HepG2 (cell line): ENCODE measurements around the gene TSPAN31. TPM values are rescaled to one million over a fixed set of nuclear protein-coding genes. Genes with fewer than 3 reads are reported as not detected.

Experiments used
- ATAC-seq: fragments of 200-7000 bp; cut with Tn5 transposase; 3 replicates; pipeline ENCODE4 v1.9.1; 2020; ENCODE audit warnings: mild to moderate bottlenecking, moderate library complexity
- BruUV-seq: library from RNA; stranded (reverse); fragments of 400-500 nt; replicated peaks from 2 replicates; lab custom pipeline; 2021; lab: Mats Ljungman, UMichigan
- CTCF ChIA-PET: fragments of 300-600 bp; formaldehyde crosslinking; extraction: SDS; loops from one replicate; lab custom pipeline; 2021; ENCODE audit warnings: low total read pairs, inconsistent platforms, low intra/inter-chr PET ratio; lab: Yijun Ruan, JAX
- POLR2A ChIA-PET: fragments of 350-600 bp; sonication (Branson Sonifier 250); formaldehyde crosslinking; loops from one replicate; lab custom pipeline; 2020; ENCODE audit warnings: antibody characterized with exemption, inconsistent platforms; lab: Yijun Ruan, JAX
- DNase-seq: peaks from one replicate; pipeline ENCODE4 v3.0.0-alpha.2; 2015; ENCODE audit warnings: low spot score
- FAIRE-seq: peaks from 3 replicates; lab custom pipeline; 2011; peaks lifted over from hg19 to GRCh38; lab: Jason Lieb, UNC
- H2AFZ ChIP-seq: one replicate; pipeline ENCODE4 v1.6.1; 2011; ENCODE audit warnings: low read length, inconsistent platforms
- H3K27ac ChIP-seq: fragments of 300-600 bp; 3 replicates; pipeline ENCODE4 v1.8.0; 2011; ENCODE audit warnings: mixed run types, mild to moderate bottlenecking, mixed read lengths, low read length, inconsistent platforms; ENCODE audit not compliant: insufficient read depth; ENCODE audit errors: extremely low read length
- H3K27me3 ChIP-seq, 2 experiments: fragments of 200-600 bp in 1 of 2; 2 replicates in 1 of 2; 3 replicates in 1 of 2; pipeline versions ENCODE4 v1.6.0 to v1.8.0; 2011; ENCODE audit warnings: low read length in 2 of 2, mild to moderate bottlenecking in 2 of 2, moderate library complexity in 2 of 2, inconsistent platforms in 1 of 2; ENCODE audit not compliant: insufficient read depth in 2 of 2, control insufficient read depth in 1 of 2
- H3K36me3 ChIP-seq, 2 experiments: fragments of 200-600 bp in 1 of 2; replicated peaks in 1 of 2; 2 replicates in 1 of 2; 3 replicates in 1 of 2; pipeline versions ENCODE4 v1.5.1 to v1.8.0; 2011; ENCODE audit warnings: low read length in 2 of 2, inconsistent platforms in 1 of 2; ENCODE audit not compliant: insufficient read depth in 2 of 2, control insufficient read depth in 1 of 2
- H3K4me1 ChIP-seq: 2 replicates; pipeline ENCODE4 v1.5.1; 2012; ENCODE audit warnings: low read length, inconsistent platforms; ENCODE audit not compliant: insufficient read depth
- H3K4me2 ChIP-seq: 2 replicates; pipeline ENCODE4 v1.6.0; 2011; ENCODE audit warnings: low read depth, low read length, inconsistent platforms
- H3K4me3 ChIP-seq, 3 experiments: fragments of 200-600 bp in 1 of 3; sonication (generic), shearing (Covaris generic) in 1 of 3; replicated peaks in 1 of 3; 2 replicates each; pipeline ENCODE4 v1.5.1; 2011 to 2016; ENCODE audit warnings: low read length in 3 of 3, inconsistent platforms in 2 of 3, low read depth in 2 of 3, mild to moderate bottlenecking in 2 of 3, control low read depth in 1 of 3, mixed read lengths in 1 of 3; ENCODE audit not compliant: insufficient read depth in 1 of 3
- H3K79me2 ChIP-seq: one replicate; pipeline ENCODE4 v1.6.1; 2011; ENCODE audit warnings: low read length, inconsistent platforms; ENCODE audit not compliant: insufficient read depth
- H3K9ac ChIP-seq: 2 replicates; pipeline ENCODE4 v1.6.0; 2011; ENCODE audit warnings: mild to moderate bottlenecking, low read depth, low read length, inconsistent platforms; ENCODE audit not compliant: insufficient read depth
- H3K9me3 ChIP-seq: 2 replicates; pipeline ENCODE4 v1.5.1; 2012; ENCODE audit warnings: mild to moderate bottlenecking, low read length
- H4K20me1 ChIP-seq: 2 replicates; pipeline ENCODE4 v1.6.0; 2011; ENCODE audit warnings: inconsistent platforms, mild to moderate bottlenecking, low read length, moderate library complexity; ENCODE audit not compliant: insufficient read depth
- ATRX ChIP-seq: sonication (generic); formaldehyde crosslinking; IDR thresholded peaks from 2 replicates; pipeline ENCODE4 v1.4.0; 2020; ENCODE audit warnings: missing genetic modification reagents, borderline replicate concordance
- EHMT2 ChIP-seq: fragments of 200-600 bp; sonication (generic); IDR thresholded peaks from 2 replicates; pipeline ENCODE4 v1.7.0; 2017; ENCODE audit warnings: antibody characterized with exemption, low read depth, low read length, borderline replicate concordance
- KDM5B ChIP-seq: sonication (generic); formaldehyde crosslinking; IDR thresholded peaks from 2 replicates; pipeline ENCODE4 v1.4.0; 2020; ENCODE audit warnings: missing genetic modification reagents, mild to moderate bottlenecking, borderline replicate concordance
- MIER2 ChIP-seq: IDR thresholded peaks from 2 replicates; pipeline ENCODE4 v1.6.1; 2016; ENCODE audit warnings: missing biosample characterization, missing genetic modification reagents
- NCOA5 ChIP-seq: sonication (generic); formaldehyde crosslinking; IDR thresholded peaks from 2 replicates; pipeline ENCODE4 v1.4.0; 2020; ENCODE audit warnings: missing genetic modification reagents
- POLR2A ChIP-seq, 2 experiments: IDR thresholded peaks; 2 replicates each; pipeline ENCODE4 v1.6.1; 2011; ENCODE audit warnings: low read depth in 2 of 2, low read length in 2 of 2, mild to moderate bottlenecking in 1 of 2, moderate library complexity in 1 of 2; ENCODE audit not compliant: insufficient read depth in 1 of 2
- POLR2AphosphoS5 ChIP-seq: IDR thresholded peaks from 2 replicates; pipeline ENCODE4 v1.6.1; 2012; ENCODE audit warnings: low read depth, low read length
- TMF1 ChIP-seq: sonication (generic); formaldehyde crosslinking; IDR thresholded peaks from 2 replicates; pipeline ENCODE4 v1.8.1; 2022; ENCODE audit warnings: low read depth, missing genetic modification reagents
- YEATS2 ChIP-seq: sonication (generic); formaldehyde crosslinking; IDR thresholded peaks from 2 replicates; pipeline ENCODE4 v1.4.0; 2020; ENCODE audit warnings: missing genetic modification reagents, borderline replicate concordance
- ZNF160 ChIP-seq: sonication (generic); formaldehyde crosslinking; IDR thresholded peaks from 2 replicates; pipeline ENCODE4 v1.8.0; 2022; ENCODE audit warnings: mild to moderate bottlenecking, inconsistent platforms, missing genetic modification reagents
- ZNF274 ChIP-seq: sonication (generic); formaldehyde crosslinking; IDR thresholded peaks from 2 replicates; pipeline ENCODE4 v1.5.1; 2020; ENCODE audit warnings: mild to moderate bottlenecking, missing genetic modification reagents
- ZNF382 ChIP-seq: sonication (generic); formaldehyde crosslinking; IDR thresholded peaks from 2 replicates; pipeline ENCODE4 v1.5.0; 2020; ENCODE audit warnings: missing genetic modification reagents, mild to moderate bottlenecking, borderline replicate concordance
- ZNF557 ChIP-seq: sonication (generic); formaldehyde crosslinking; IDR thresholded peaks from 2 replicates; pipeline ENCODE4 v1.4.0; 2020; ENCODE audit warnings: missing genetic modification reagents
- ZNF724P ChIP-seq: sonication (generic); formaldehyde crosslinking; IDR thresholded peaks from 2 replicates; pipeline ENCODE4 v1.8.0; 2022; ENCODE audit warnings: missing genetic modification reagents, borderline replicate concordance
- ZNF792 ChIP-seq: IDR thresholded peaks from 2 replicates; pipeline ENCODE4 v1.6.1; 2016
- ZNF841 ChIP-seq: sonication (generic); formaldehyde crosslinking; IDR thresholded peaks from 2 replicates; pipeline ENCODE4 v1.8.1; 2023; ENCODE audit warnings: missing genetic modification reagents, borderline replicate concordance
- ZNF883 ChIP-seq: sonication (generic); formaldehyde crosslinking; IDR thresholded peaks from 2 replicates; pipeline ENCODE4 v1.5.1; 2020; ENCODE audit warnings: mild to moderate bottlenecking, missing genetic modification reagents; ENCODE audit errors: not compliant biosample characterization
- ZNF891 ChIP-seq: sonication (generic); formaldehyde crosslinking; IDR thresholded peaks from 2 replicates; pipeline ENCODE4 v1.5.0; 2020; ENCODE audit warnings: mild to moderate bottlenecking, missing genetic modification reagents
- WGBS: methylation state at CpG from one replicate; pipeline ENCODE4 v1.1.6; 2017; ENCODE audit warnings: low lambda C conversion rate; 5-methylcytosine and 5-hydroxymethylcytosine counted together
- in situ Hi-C: cut with HindIII; loops from 2 replicates; pipeline ENCODE4 v1.10.0; 2017; ENCODE audit warnings: low pct_unique_long_range_greater_than_20kb; ENCODE audit not compliant: extremely low pct_ligation_motif_present
- intact Hi-C: fragments of 100-400 bp; cut with micrococcal nuclease; formaldehyde crosslinking; loops from one replicate; pipeline ENCODE4 v1.10.0; 2022; ENCODE audit not compliant: unreplicated experiment
- polyA plus RNA-seq, 8 experiments: library from polyadenylated mRNA; depleted of rRNA in 3 of 8; stranded (reverse) in 7 of 8; unstranded in 1 of 8; fragments of >200 nt; fragmentation: Illumina TruSeq in 4 of 8; extraction: Trizol in 4 of 8; gene quantifications; 2 replicates each; pipeline versions ENCODE4 v1.2.1 to v1.2.3, GENCODE V29; 2011 to 2016; ENCODE audit warnings: low read depth in 4 of 8, missing spikeins in 1 of 8, mixed read lengths in 1 of 8; ENCODE audit not compliant: insufficient read depth in 1 of 8
- total RNA-seq, 5 experiments: library from RNA; depleted of rRNA; stranded (reverse); fragments of >200 nt; fragmentation: Illumina TruSeq; extraction: Trizol; gene quantifications; 2 replicates each; pipeline ENCODE4 v1.2.3, GENCODE V29; 2016; ENCODE audit warnings: low read depth in 1 of 5
- TF ChIP-seq, protein P1 (sequence below): sonication (generic); formaldehyde crosslinking; IDR thresholded peaks from 2 replicates; pipeline ENCODE4 v1.5.1; 2020; ENCODE audit warnings: missing genetic modification reagents, mild to moderate bottlenecking, borderline replicate concordance
- TF ChIP-seq, protein P2 (sequence below): sonication (generic); formaldehyde crosslinking; IDR thresholded peaks from 2 replicates; pipeline ENCODE4 v1.8.1; 2022; ENCODE audit warnings: mild to moderate bottlenecking, missing genetic modification reagents

The TSPAN31 gene
- total and polyA plus RNA-seq, 2 of the 13 experiments (the other 11 are each of a cell fraction or from before 2014, with no cell fraction given), result 10.4 to 24.6 TPM

DNA sequence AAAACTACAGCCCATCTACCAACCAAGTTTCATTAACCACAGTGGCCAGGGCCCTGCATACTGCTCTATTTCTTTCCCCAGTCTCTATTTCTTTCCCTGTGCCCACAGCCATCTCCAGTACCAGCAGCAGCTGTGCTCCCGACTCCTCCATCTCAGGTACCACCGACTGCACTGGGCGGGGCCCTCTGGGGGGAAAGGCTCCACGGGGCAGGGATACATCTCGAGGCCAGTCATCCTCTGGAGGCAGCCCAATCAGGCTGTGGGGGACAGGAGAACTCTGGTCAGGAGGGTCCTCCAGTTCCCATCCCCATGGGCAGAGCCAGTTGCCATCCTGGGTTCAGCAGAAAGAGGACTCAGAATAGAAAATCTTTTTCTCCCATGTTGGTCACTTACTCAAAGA is 4.2 kb downstream of the TSPAN31 start:
- CTCF ChIA-PET, result no interaction called here
- BruUV-seq, result no TSS peak
- no peak for FAIRE-seq

DNA sequence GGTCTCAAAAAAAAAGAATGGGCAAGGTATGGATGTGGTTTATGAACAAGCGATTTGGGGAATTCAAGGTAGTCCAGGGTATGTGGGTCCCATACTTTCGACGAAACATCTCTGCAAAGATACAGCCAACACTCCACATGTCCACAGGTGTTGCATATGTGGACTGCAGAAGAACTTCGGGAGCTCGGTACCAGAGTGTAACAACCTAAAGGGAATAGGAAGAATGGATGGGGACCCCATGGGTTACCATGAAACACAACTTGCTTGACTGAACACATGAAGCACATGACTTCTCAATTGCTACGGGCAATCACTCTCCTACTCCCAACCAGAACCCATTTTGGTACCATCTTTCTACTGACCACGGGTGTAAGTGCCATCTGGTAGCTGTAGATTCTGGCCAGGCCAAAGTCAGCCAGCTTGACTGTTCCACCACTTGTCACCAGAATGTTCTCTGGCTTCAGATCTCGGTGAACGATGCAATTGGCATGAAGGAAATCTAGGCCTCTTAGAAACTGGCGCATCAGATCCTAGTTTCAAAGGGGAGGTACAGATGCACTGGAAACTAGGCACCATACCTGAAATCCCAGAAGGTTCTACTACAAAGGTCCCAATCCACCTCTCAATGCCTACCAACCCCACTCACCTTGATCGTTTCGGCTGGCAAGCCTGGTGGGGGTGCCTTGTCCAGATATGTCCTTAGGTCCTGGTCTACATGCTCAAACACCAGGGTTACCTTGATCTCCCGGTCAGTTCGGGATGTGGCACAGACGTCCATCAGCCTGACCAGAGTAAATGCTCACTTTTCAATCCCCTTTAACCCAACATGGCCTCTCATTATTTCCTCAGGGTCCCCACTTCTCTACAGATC is 6.0 kb downstream of the TSPAN31 start:
- no peak overlapping the region for H2AFZ ChIP-seq
- no peaks in the 10 kb centered on the region; a peak in 1 of 5 replicates for H3K27me3 ChIP-seq
- POLR2A ChIA-PET, result no interaction called here
- no peak for DNase-seq
- peak overlapping the region; percentile 72 to 87 (median 78) for H3K4me3 ChIP-seq
- H3K9ac ChIP-seq, result peak overlapping the region; percentile 96
- no peaks in the 10 kb centered on the region for H3K9me3 ChIP-seq
- intact Hi-C loops, result no loop called here
- 0 out of 2 replicates have a peak, but pooled peaks cover 5% of the 10 kb centered on the region for H4K20me1 ChIP-seq
- no TSS peak for BruUV-seq
- CTCF ChIA-PET, result no interaction called here
- FAIRE-seq, result peak; percentile 15
- H3K36me3 ChIP-seq, result peaks cover 10 to 39% of the 10 kb centered on the region in 2 experiments
- WGBS, result 76% methylated on average over 15 of the region's 15 CpGs
- ATAC-seq, result no peak
- H3K4me1 ChIP-seq, result peaks cover 43% of the 10 kb centered on the region
- peaks cover 25% of the 10 kb centered on the region for H3K79me2 ChIP-seq
- H3K4me2 ChIP-seq, result peak overlapping the region; percentile 98
- in situ Hi-C loops, result no loop called here
- peak overlapping the region; percentile 87 for H3K27ac ChIP-seq
- no peak for TF ChIP-seq ZNF724P (CRISPR knock-in tag)
- TF ChIP-seq POLR2AphosphoS5, result no peak
- no peak for TF ChIP-seq ZNF841 (CRISPR knock-in tag)
- TF ChIP-seq, protein P1, sequence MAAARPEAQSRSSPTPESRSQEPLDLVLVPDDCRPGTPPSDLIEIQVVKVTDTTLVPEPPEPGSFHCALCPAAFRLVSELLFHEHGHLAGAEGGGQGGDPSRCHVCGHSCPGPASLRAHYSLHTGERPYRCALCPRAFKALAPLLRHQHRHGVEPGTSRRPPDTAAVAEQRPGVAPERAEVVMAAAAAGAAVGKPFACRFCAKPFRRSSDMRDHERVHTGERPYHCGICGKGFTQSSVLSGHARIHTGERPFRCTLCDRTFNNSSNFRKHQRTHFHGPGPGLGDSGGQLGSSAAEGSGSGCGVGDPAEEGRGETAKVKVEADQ (CRISPR knock-in tag), result no peak
- no peak for TF ChIP-seq NCOA5 (CRISPR knock-in tag)
- TF ChIP-seq POLR2A (IDR thresholded peaks at IDR 0.05; ENCODE audit: insufficient read depth in 1 of 2, low read depth in 2 of 2, low read length in 2 of 2), result peak; percentile 21 to 27; a peak in 1 of 4 replicates
- TF ChIP-seq, protein P2, sequence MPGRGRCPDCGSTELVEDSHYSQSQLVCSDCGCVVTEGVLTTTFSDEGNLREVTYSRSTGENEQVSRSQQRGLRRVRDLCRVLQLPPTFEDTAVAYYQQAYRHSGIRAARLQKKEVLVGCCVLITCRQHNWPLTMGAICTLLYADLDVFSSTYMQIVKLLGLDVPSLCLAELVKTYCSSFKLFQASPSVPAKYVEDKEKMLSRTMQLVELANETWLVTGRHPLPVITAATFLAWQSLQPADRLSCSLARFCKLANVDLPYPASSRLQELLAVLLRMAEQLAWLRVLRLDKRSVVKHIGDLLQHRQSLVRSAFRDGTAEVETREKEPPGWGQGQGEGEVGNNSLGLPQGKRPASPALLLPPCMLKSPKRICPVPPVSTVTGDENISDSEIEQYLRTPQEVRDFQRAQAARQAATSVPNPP (CRISPR knock-in tag), result no peak
- TF ChIP-seq EHMT2, result no peak
- TF ChIP-seq ZNF557 (CRISPR knock-in tag), result 0 out of 2 replicates have a peak, but pooled peaks have one; percentile 7
- no peak for TF ChIP-seq ATRX
- 0 out of 2 replicates have a peak, but pooled peaks have one; percentile 25 for TF ChIP-seq ZNF274 (CRISPR knock-in tag)
- no peak for TF ChIP-seq TMF1 (CRISPR knock-in tag)
- no peak for TF ChIP-seq YEATS2 (CRISPR knock-in tag)
- no peak for TF ChIP-seq ZNF891
- 0 out of 2 replicates have a peak, but pooled peaks have one; percentile 11 for TF ChIP-seq ZNF160 (CRISPR knock-in tag)

More for the DNA sequence above, 4.2 kb downstream of the TSPAN31 start:
- Histone ChIP-seq H3K4me3 (no peak overlapping the region), H3K36me3 (peaks cover 10 to 42% of the 10 kb centered on the region in 2 experiments), H3K4me2 (no peak overlapping the region), H4K20me1 (0 out of 2 replicates have a peak, but pooled peaks cover under 1% of the 10 kb centered on the region), H2AFZ (no peak overlapping the region)
- DNase-seq (no peak), ATAC-seq (no peak)
- intact Hi-C loops, result no loop called here
- TF ChIP-seq KDM5B (CRISPR knock-in tag) (no peak), MIER2 (CRISPR knock-in tag) (no peak), ZNF382 (no peak), ZNF883 (CRISPR knock-in tag) (no peak), ZNF792 (CRISPR knock-in tag) (no peak)
- TF ChIP-seq, all 625 proteins: peak for 0
- POLR2A ChIA-PET, result no interaction called here
- Histone ChIP-seq H3K79me2 (peaks cover 31% of the 10 kb centered on the region), H3K27me3 (no peaks in the 10 kb centered on the region; a peak in 1 of 5 replicates), H3K9me3 (no peaks in the 10 kb centered on the region), H3K27ac (no peak overlapping the region), H3K4me1 (peaks cover 45% of the 10 kb centered on the region), H3K9ac (no peak overlapping the region)
- in situ Hi-C loops, result no loop called here
- 97% methylated on average over 5 of the region's 5 CpGs for WGBS
